AG10803 (cell line): ENCODE data around the gene FOXP1.

Experiments
- DNase-seq: peaks from one replicate; pipeline ENCODE4 v3.0.0; 2010; ENCODE audit warnings: low read depth
- H3K4me3 ChIP-seq: 2 replicates; pipeline ENCODE4 v1.5.1; 2011; ENCODE audit warnings: mild to moderate bottlenecking, low read length, control low read depth
- TF ChIP-seq, protein P1 (sequence below): conservative IDR thresholded peaks from 2 replicates; pipeline ENCODE4 v1.5.1; 2011; ENCODE audit warnings: mild to moderate bottlenecking, low read length, control low read depth, inconsistent platforms

Gene FOXP1

DNA sequence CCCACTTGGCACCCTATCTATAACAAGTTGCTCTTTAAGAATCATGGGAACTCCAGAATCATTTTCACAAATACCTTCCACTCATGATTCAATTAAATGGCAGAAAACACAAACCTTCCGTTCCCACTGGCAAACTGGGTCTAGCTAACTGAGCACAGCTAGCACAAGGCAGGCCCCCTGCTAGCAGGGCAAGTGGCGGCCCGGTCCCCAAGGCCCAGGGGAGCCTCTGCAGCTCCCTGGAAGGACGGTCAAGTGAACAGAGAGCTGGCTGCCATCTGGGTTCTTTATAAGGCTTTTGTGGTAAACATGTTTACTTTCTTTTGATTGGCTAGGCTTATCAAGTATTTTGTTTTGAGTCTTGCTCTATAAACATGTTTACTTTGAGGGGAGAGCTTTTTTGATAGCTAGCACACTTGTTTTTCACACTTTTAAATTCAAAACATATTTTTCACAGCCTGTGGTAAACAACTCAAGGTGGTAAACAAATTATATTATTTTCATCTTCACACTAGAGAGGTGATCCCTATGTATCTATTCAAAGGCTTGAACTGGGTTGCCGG lies 81.4 kb downstream of the FOXP1 start:
- TF ChIP-seq, protein P1, sequence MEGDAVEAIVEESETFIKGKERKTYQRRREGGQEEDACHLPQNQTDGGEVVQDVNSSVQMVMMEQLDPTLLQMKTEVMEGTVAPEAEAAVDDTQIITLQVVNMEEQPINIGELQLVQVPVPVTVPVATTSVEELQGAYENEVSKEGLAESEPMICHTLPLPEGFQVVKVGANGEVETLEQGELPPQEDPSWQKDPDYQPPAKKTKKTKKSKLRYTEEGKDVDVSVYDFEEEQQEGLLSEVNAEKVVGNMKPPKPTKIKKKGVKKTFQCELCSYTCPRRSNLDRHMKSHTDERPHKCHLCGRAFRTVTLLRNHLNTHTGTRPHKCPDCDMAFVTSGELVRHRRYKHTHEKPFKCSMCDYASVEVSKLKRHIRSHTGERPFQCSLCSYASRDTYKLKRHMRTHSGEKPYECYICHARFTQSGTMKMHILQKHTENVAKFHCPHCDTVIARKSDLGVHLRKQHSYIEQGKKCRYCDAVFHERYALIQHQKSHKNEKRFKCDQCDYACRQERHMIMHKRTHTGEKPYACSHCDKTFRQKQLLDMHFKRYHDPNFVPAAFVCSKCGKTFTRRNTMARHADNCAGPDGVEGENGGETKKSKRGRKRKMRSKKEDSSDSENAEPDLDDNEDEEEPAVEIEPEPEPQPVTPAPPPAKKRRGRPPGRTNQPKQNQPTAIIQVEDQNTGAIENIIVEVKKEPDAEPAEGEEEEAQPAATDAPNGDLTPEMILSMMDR: no peak
- DNase-seq: no peak
- H3K4me3 ChIP-seq: no peak overlapping the region

DNA sequence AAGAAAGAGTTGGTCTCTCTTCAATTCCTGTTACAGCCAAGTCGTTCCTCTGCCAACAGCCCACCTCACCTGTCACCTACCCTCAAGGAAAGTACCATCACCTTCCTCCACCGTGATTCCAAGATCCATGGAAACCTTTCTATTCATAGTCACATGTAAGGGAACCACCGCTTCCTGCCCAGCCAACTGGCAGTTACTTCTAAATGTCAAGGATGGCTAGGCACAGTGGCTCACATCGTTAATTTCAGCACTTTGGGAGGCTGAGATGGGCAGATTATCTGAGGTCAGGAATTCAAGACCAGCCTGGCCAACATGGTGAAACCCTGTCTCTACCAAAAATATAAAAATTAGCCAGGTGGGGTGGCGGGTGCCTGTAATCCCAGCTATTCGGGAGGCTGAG lies 82.8 kb downstream of the FOXP1 start:
- TF ChIP-seq, protein P1: no peak
- H3K4me3 ChIP-seq: no peak overlapping the region
- no peak for DNase-seq

DNA sequence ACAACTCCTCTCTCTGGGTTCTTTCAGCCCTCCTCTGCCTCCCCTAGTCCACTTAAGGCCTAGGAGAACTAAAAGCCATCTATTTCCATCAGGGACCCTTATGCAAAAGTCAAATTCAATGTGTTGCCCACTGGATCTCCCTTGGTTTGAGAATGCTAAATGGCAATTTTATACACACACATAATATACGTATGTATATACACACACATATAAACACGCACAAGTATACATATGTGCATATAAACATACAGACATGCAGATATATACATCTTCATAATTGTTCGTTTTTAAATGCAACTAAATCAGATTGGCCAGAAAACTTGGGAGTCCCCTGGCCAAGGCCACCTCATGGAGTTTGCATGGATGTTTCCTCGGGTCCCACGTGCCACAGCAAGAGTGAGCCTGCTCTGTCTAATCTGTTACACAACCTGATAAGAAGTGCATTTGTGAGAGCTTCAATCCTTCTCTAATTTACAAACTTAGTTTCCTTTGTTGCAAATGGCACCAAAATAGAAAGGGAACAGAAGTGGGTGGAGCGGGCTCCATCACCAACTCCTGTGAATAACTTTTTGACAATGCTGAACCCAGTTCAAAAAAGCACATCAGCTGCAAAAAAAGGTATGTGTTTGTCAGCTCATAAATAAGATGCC lies 84.2 kb downstream of the FOXP1 start:
- TF ChIP-seq, protein P1: no peak
- no peak overlapping the region for H3K4me3 ChIP-seq
- DNase-seq: no peak

DNA sequence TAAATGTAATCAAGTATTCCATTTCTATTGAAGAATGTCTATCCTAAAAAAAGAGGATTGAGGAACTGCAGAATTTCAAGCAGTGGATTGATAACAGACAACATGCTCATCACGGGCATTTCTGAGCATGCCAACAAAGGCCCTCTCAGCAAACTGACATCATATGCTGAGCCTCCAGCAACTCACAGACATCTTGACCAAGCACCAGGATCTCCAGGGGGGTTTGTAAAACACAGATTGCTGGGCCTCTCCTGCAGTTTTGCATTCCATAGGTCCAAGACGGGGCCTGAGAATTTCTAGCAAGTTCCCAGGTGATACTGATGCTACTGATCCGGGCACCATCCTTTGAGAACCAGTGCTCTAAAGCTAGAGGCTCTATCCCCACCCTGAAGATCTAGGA lies 85.0 kb downstream of the FOXP1 start:
- DNase-seq: no peak
- H3K4me3 ChIP-seq: no peak overlapping the region
- TF ChIP-seq, protein P1: no peak

DNA sequence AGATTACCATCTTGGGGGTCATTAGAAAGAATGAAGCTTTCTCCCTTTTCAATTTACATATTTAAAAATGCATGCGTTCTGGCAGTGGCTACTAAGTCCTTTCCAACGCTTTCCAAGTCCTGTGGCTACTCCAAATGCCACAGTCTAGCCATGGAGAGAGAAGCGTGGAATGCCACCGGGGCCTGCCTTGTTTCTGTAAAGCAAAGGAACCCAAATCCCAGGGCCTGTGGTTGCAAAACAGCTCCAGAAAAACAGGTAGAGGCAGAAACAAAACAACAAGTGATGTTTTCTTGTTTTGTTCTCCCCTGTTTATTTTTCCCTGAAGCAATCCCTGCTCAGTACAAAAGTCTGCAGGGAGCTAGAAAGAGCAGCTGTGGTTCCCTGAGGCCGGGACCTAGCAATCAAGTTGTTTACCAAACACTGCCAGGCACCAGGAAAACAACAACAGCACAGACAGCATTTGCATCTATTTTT lies 85.5 kb downstream of the FOXP1 start:
- TF ChIP-seq, protein P1: no peak
- no peak overlapping the region for H3K4me3 ChIP-seq
- no peak for DNase-seq

DNA sequence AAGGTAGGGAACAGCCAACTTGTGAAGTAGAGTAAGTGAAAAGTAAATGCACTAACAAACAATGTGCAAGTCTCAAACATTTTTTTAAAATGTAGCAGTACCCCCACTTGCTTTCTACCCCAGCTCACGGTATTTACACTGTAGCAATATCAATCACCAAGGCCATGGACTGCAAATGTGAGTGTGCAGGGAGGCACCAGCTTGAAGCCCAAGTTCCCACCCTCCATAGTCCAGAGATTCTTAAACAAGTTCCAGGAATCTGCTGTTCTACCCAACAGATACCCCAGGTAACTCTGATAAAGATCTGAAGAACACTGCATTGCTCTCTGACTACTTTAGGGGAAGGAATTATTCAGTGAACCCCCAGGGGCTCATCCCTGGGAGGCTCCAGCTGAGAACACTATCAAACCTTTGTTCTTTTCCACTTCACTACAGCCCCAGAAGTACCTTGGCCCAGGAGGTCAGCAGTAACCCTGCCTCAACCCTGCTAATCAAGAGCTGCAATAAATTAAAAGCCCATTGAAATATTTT lies 86.1 kb downstream of the FOXP1 start:
- TF ChIP-seq, protein P1: no peak
- H3K4me3 ChIP-seq: no peak overlapping the region
- DNase-seq: no peak
